Dermis blood vessel endothelial cell (primary cell): ENCODE measurements around the gene OAS1. TPM values are rescaled to one million over a fixed set of nuclear protein-coding genes. Genes with fewer than 3 reads are reported as not detected.
"Not testable (repeated sequence)": the region's sequence is repeated elsewhere in the genome, so short reads cannot be mapped to it uniquely, and the experiment has no call there.

Experiments
- DNase-seq: peaks from one replicate; pipeline ENCODE4 v3.0.0; 2010
- total RNA-seq: library from RNA; depleted of rRNA; stranded (reverse); fragments of >200 nt; gene quantifications from 2 replicates; pipeline ENCODE4 v1.2.3, GENCODE V29; 2014

The OAS1 gene
- total RNA-seq, 1 donor from 2014 or later = 13.6 TPM

- peak; percentile 64 for DNase-seq
These were observed 31.3 kb downstream of the OAS1 start, which contains the start of gene OAS3 for GRCh38 chr12:112937741-112938719. Gene OAS3, plus strand, starts transcription at chr12:112938474. Its CDS starts 57 bp downstream, at chr12:112938531.

- peak; percentile 20 for DNase-seq
These were observed 32.0 kb downstream of the OAS1 start for GRCh38 chr12:112938751-112939150.

GRCh38 chr12:112939761-112940381, 33.1 kb downstream of the OAS1 start:
- DNase-seq = no peak

- no peak for DNase-seq
These were observed 35.0 kb downstream of the OAS1 start for GRCh38 chr12:112941528-112942335.

GRCh38 chr12:112942572-112942971, 35.8 kb downstream of the OAS1 start:
- no peak for DNase-seq

GRCh38 chr12:112944024-112944690, 37.4 kb downstream of the OAS1 start:
- DNase-seq = no peak

GRCh38 chr12:112945515-112945914, 38.8 kb downstream of the OAS1 start:
- no peak for DNase-seq

- DNase-seq = no peak
These were observed 39.7 kb downstream of the OAS1 start for GRCh38 chr12:112946236-112947000.

- DNase-seq = no peak
These were observed 40.6 kb downstream of the OAS1 start for GRCh38 chr12:112947314-112947713.

- no peak for DNase-seq
These were observed 41.0 kb downstream of the OAS1 start for GRCh38 chr12:112947761-112948160.

GRCh38 chr12:112948806-112949205, 42.0 kb downstream of the OAS1 start:
- DNase-seq = no peak

- no peak for DNase-seq
These were observed 43.9 kb downstream of the OAS1 start for GRCh38 chr12:112950701-112951100.

GRCh38 chr12:112957125-112957524, 50.4 kb downstream of the OAS1 start:
- not testable (repeated sequence) for DNase-seq

- no peak for DNase-seq
These were observed 54.3 kb downstream of the OAS1 start for GRCh38 chr12:112961074-112961473.

- no peak for DNase-seq
These were observed 54.8 kb downstream of the OAS1 start for GRCh38 chr12:112961536-112961935.

- DNase-seq = no peak
These were observed 55.8 kb downstream of the OAS1 start for GRCh38 chr12:112962561-112962960.

- no peak for DNase-seq
These were observed 56.6 kb downstream of the OAS1 start for GRCh38 chr12:112963227-112963861.

GRCh38 chr12:112964067-112964670, 57.4 kb downstream of the OAS1 start:
- DNase-seq = no peak

- DNase-seq = no peak
These were observed 58.2 kb downstream of the OAS1 start for GRCh38 chr12:112964915-112965314.

GRCh38 chr12:112965643-112966042, 58.9 kb downstream of the OAS1 start:
- no peak for DNase-seq

GRCh38 chr12:112967306-112967705, 60.5 kb downstream of the OAS1 start:
- DNase-seq = no peak
